Thoracic aorta (tissue), 2 donors: Measurements from ENCODE around the gene UBE2V1. TPM values are rescaled to one million over a fixed set of nuclear protein-coding genes. Genes with fewer than 3 reads are reported as not detected.

Experiments used
- ATAC-seq: fragments of 150-250 bp; one replicate; pipeline ENCODE4 v1.8.0; 2017; ENCODE audit warnings: low read depth; ENCODE audit not compliant: insufficient number of reproducible peaks, low FRiP score
- DNase-seq: peaks from one replicate; pipeline ENCODE4 v3.0.0-alpha.2; 2020; ENCODE audit warnings: low spot score
- H3K27ac ChIP-seq, 2 donors: fragments of 200-600 bp; sonication (generic); 1 replicate in 1 of 2; 2 replicates in 1 of 2; pipeline ENCODE4 v1.5.1; 2016; ENCODE audit warnings: mild to moderate bottlenecking in 2 of 2, moderate library complexity in 2 of 2
- H3K27me3 ChIP-seq: fragments of 200-600 bp; sonication (generic); replicated peaks from 2 replicates; pipeline ENCODE4 v1.6.0; 2016; ENCODE audit warnings: mild to moderate bottlenecking; ENCODE audit not compliant: insufficient read depth
- H3K36me3 ChIP-seq: fragments of 200-600 bp; sonication (generic); one replicate; pipeline ENCODE4 v1.5.1; 2016
- H3K4me1 ChIP-seq, 2 donors: fragments of 200-600 bp; sonication (generic); 1 replicate in 1 of 2; 2 replicates in 1 of 2; pipeline versions ENCODE4 v1.5.1 to v1.6.0; 2016; ENCODE audit warnings: low read depth in 2 of 2, mild to moderate bottlenecking in 1 of 2; ENCODE audit not compliant: control insufficient read depth in 1 of 2
- H3K4me3 ChIP-seq: fragments of 200-600 bp; sonication (generic); 2 replicates; pipeline ENCODE4 v1.5.1; 2016; ENCODE audit warnings: mild to moderate bottlenecking
- H3K9me3 ChIP-seq: fragments of 200-600 bp; sonication (generic); 2 replicates; pipeline ENCODE4 v1.5.1; 2016
- total RNA-seq, 2 donors: library from RNA; depleted of rRNA; stranded (reverse); fragments of >200 nt; gene quantifications; one replicate each; pipeline versions ENCODE4 v1.1.0 to v1.2.3, GENCODE V29; 2016
- TF ChIP-seq, protein P1 (sequence below): fragments of 200-600 bp; sonication (generic); IDR thresholded peaks from one replicate; pipeline ENCODE4 v1.5.1; 2019; ENCODE audit warnings: antibody characterized with exemption

Gene UBE2V1
- total RNA-seq, 2 donors from 2014 or later: 91.7 to 98.4 TPM

DNA sequence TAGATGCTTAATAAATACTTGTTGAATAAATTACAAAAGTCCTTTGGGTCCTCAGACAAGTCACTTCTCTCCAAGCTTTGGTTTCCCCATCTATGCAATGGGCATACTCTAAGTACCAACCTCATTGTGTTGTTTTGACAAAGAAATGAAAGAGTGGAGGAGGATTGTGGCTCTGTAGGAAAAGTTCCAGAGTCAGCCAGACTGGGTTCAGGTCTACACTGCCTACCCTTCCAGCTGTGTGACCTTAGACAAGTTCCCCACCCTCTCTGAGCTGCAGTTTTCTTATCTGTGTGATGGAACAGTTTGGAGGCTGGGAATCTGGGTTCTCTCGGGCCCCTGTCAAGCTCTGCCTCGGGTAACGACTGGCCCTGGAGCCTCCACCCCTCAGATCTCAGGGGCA is 76.2 kb downstream of the UBE2V1 start:
- H3K9me3 ChIP-seq: no peaks in the 10 kb centered on the region
- no peaks in the 10 kb centered on the region for H3K36me3 ChIP-seq
- DNase-seq (no peak), ATAC-seq (no peak)
- H3K27me3 ChIP-seq: no peaks in the 10 kb centered on the region
- H3K27ac ChIP-seq: no peak overlapping the region
- peaks cover 21 to 39% of the 10 kb centered on the region in 2 donors for H3K4me1 ChIP-seq
- H3K4me3 ChIP-seq: no peak overlapping the region
- TF ChIP-seq, protein P1, sequence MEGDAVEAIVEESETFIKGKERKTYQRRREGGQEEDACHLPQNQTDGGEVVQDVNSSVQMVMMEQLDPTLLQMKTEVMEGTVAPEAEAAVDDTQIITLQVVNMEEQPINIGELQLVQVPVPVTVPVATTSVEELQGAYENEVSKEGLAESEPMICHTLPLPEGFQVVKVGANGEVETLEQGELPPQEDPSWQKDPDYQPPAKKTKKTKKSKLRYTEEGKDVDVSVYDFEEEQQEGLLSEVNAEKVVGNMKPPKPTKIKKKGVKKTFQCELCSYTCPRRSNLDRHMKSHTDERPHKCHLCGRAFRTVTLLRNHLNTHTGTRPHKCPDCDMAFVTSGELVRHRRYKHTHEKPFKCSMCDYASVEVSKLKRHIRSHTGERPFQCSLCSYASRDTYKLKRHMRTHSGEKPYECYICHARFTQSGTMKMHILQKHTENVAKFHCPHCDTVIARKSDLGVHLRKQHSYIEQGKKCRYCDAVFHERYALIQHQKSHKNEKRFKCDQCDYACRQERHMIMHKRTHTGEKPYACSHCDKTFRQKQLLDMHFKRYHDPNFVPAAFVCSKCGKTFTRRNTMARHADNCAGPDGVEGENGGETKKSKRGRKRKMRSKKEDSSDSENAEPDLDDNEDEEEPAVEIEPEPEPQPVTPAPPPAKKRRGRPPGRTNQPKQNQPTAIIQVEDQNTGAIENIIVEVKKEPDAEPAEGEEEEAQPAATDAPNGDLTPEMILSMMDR: no peak

DNA sequence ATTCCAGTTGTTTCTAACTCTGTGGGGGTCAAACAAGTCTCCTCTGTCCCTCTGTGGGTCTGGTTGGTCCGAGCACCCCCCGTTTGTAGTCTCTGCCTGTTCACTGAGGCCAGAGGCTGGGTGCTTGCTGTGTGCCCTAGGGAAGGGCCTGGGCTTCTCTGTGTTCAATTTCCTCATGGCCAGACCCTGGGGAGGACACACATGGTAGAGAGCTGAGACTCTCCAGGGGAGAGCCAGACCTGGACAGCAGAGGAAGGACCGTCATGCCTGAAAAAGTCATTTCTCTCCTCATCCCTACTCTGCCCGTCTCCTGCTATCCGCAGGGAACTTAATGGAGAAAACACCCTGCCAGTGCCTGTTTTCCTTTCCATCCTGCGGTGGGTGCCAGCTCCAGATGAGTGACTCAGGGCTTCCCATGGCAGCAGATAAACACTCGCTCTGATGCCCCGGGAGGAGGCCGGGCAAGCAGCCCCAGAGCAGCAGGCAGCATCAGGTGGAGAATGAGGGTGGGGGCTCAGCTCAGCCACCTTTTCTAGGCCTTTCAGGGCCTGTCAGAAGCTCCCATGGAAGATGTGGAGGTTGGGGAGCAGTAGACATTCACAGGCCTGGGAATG is 78.3 kb downstream of the UBE2V1 start:
- peaks cover 37 to 59% of the 10 kb centered on the region in 2 donors for H3K4me1 ChIP-seq
- DNase-seq: peak; percentile 59

DNA sequence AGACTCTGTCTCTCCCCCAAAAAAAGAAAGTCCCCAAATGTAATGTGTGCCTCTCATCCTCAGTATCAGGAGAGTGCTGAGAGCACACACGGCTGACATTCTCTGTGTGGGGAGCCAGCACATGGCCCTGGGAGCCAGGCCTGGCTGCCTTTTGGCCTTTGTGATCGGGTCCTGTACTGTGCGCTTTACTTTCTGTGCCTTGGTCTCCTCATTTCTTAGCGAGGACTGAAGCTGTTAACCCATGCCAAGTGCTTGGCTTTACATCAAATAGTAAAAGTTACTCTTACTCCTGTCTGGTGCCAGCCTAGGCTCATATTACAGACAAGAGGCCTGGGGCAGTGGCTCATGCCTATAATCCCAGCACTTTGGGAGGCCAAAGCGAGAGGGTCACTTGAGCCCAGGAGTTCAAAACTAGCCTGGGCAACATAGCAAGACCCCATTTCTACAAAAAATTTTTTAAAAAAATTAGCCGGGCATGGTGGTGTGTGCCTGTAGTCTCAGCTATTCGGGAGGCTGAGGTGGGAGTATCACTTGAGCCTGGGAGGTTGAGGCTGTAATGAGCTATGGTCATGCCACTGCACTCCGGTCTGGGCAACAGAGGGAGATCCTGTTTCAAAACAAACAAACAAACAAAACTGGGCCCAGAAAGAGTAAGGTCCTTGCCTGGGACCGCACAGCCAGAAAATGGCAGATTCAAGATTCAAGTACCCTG is 79.8 kb downstream of the UBE2V1 start:
- Histone ChIP-seq H3K4me3 (no peak overlapping the region), H3K27me3 (no peaks in the 10 kb centered on the region), H3K36me3 (no peaks in the 10 kb centered on the region), H3K27ac (peak overlapping the region; percentile 84 to 93), H3K4me1 (peaks cover 45 to 72% of the 10 kb centered on the region in 2 donors), H3K9me3 (no peaks in the 10 kb centered on the region)
- TF ChIP-seq, protein P1: no peak
- DNase-seq (no peak), ATAC-seq (no peak)

More for the DNA sequence above, 78.3 kb downstream of the UBE2V1 start:
- no peaks in the 10 kb centered on the region for H3K9me3 ChIP-seq
- H3K27me3 ChIP-seq: no peaks in the 10 kb centered on the region
- ATAC-seq: peak; percentile 70
- H3K36me3 ChIP-seq: no peaks in the 10 kb centered on the region
- peak overlapping the region; percentile 89 to 93 for H3K27ac ChIP-seq
- TF ChIP-seq, protein P1: no peak
- peak overlapping the region; percentile 30 for H3K4me3 ChIP-seq

Other genes starting within 250 kb of the UBE2V1 start
- 1 to 10 TPM; 3.9 to 7.3 TPM for gene SPATA2, start 197.6 kb downstream of the UBE2V1 start, total RNA-seq
- gene RNF114, start 176.8 kb downstream of the UBE2V1 start, total RNA-seq: 100 to 1,000 TPM in 1 of 2 donors, 10 to 100 TPM in 1; 82.4 to 128 TPM
- gene SNAI1, start 130.2 kb downstream of the UBE2V1 start, total RNA-seq: 10 to 100 TPM; 13.0 to 19.1 TPM
- 10 to 100 TPM; 21.2 to 34.3 TPM for gene PEDS1, start 40.6 kb upstream of the UBE2V1 start, total RNA-seq
- 100 to 1,000 TPM; 113 to 255 TPM for gene CEBPB, start 77.7 kb upstream of the UBE2V1 start, total RNA-seq